OCI-LY1 (cell line): Measurements from ENCODE around the gene NPLOC4.

ENCODE experiments used
- EZH2 ChIP-seq: fragments of 200-600 bp; sonication (generic), shearing (Covaris generic); IDR thresholded peaks from 2 replicates; pipeline ENCODE4 v1.8.0; 2017; ENCODE audit warnings: borderline replicate concordance, mixed run types, mild to moderate bottlenecking, antibody characterized with exemption, low read length, moderate library complexity, mixed read lengths
- TF ChIP-seq, protein P1 (sequence below): fragments of 200-600 bp; sonication (generic), shearing (Covaris generic); IDR thresholded peaks from 2 replicates; pipeline ENCODE4 v1.5.1; 2017; ENCODE audit warnings: mild to moderate bottlenecking, antibody characterized with exemption, low read length, moderate library complexity, mixed read lengths

DNA sequence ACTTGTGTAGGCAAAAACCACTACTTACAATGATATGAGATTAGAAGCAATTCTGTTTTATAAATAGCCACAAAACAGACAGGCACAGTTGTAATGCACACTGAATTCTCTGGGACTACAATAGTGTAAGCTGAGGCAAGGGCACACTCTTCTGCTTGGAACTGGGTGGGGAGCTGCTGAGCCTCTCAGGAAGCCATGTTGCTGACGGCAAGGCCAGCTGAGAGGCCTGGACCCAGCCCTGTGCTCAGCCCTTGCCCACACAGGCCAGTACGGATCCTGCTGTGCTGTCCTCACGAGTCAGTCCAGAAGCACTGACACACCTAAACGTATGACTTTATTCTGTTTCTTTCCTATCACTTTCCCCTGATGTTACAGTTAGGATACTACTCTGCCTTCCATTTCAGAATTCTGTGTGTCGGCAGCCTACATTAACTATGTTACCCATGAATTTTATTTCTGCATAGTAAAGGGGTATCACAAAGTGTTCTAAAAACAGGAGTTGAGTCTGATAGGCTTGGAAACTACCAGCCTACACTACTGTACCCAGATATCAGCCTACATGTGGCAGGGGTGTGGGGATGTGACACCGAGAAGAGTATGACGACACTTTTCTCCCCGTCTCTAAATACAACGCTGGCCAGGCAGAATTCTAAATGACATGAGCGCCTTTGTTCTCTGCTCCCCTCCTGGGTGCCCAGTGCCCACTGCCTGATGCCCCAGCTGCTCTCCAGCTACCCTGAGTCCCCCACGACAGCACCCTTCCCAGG lies 43.6 kb downstream of the NPLOC4 start:
- TF ChIP-seq, protein P1, sequence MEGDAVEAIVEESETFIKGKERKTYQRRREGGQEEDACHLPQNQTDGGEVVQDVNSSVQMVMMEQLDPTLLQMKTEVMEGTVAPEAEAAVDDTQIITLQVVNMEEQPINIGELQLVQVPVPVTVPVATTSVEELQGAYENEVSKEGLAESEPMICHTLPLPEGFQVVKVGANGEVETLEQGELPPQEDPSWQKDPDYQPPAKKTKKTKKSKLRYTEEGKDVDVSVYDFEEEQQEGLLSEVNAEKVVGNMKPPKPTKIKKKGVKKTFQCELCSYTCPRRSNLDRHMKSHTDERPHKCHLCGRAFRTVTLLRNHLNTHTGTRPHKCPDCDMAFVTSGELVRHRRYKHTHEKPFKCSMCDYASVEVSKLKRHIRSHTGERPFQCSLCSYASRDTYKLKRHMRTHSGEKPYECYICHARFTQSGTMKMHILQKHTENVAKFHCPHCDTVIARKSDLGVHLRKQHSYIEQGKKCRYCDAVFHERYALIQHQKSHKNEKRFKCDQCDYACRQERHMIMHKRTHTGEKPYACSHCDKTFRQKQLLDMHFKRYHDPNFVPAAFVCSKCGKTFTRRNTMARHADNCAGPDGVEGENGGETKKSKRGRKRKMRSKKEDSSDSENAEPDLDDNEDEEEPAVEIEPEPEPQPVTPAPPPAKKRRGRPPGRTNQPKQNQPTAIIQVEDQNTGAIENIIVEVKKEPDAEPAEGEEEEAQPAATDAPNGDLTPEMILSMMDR: no peak
- TF ChIP-seq EZH2: no peak
